NCI-H1417 (cell line): ENCODE data around the gene EFCAB11.

Experiments
- DNase-seq, 3 experiments: peaks; one replicate each; lab custom pipeline; 2025; lab: John Stamatoyannopoulos, UW

The EFCAB11 gene

DNA sequence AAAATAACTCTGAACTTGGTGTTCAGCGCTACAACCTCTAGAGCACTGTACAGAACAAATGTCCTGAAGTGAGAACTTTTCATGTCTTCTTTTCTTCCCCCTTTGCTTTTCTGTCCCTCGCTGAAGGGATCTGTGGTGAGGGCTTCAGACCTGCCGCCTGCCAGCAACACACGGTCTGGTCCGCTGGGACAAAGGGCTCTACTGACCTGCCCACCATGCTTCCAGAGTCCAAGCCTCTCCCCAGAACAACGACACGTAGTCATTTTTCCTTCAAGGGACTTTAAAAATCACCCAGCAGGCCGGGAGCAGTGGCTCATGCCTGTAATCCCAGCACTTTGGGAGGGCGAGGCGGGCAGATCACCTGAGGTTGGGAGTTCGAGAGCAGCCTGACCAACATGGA is 140.4 kb downstream of the EFCAB11 start:
- DNase-seq, result no peak

DNA sequence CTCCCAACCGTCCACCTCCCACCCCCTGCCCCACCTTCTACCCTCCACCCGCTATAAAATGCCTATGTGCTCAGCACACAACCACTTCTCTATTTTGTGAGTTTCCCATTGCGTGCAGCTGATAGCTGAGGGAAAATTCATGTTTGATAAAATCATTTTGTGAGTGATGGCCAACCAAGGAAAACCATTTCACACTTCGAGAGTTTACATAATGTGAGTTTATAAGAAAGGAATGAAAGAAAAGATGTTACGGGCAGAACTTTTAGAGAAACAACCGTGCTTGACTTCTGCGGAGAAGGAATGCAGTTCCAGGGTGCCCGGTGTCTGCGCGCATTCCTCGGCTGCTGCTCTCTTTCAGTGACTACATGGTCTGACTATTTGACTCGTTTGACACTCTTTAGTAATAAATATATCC is 140.9 kb downstream of the EFCAB11 start:
- DNase-seq, result no peak

DNA sequence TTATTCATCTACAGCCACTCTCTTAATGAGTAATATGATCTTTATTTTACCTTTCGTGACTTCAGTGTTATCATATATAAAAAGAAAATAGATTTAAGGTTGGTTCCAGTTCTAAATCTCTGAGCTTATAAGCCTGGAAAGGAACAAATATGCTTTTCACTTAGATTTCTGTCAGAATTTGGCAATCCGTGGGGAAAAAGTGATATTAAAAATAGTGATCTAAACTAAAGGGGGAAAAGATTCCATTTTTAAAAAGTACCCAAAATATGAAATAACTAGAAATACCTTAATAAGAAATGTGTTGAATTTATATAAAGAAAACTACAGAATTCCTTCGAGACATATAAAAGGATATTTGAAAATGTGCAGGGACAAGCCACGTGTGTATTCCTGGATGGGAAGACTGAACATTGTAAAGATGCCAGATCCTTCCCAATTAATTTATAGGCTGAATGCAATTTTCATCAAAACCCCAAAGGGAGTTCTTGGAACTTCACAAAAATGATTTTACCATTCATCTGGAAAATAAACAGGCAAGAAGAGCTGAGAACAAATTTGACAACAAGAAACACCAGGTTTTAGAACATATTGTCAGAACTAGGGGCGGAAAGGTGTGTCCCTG is 142.5 kb downstream of the EFCAB11 start:
- no peak for DNase-seq

DNA sequence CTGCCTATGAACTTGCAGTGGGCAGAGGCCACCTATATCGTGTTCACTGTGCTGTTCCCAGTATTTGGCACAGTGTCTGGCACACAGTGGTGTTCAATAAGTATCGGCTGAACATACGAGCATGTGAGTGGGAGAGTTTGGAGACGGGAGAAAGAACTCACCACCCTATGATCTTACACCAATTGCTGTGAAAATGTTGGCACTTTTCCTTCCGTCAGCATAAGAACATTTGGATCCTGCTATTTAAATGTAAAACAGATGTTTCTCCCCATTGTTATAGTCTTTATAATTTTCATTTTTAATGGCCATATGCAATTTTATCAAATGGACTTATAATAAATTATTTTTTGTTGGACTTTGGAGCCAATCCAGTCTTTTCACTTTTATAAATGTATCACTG is 144.4 kb downstream of the EFCAB11 start:
- no peak for DNase-seq

DNA sequence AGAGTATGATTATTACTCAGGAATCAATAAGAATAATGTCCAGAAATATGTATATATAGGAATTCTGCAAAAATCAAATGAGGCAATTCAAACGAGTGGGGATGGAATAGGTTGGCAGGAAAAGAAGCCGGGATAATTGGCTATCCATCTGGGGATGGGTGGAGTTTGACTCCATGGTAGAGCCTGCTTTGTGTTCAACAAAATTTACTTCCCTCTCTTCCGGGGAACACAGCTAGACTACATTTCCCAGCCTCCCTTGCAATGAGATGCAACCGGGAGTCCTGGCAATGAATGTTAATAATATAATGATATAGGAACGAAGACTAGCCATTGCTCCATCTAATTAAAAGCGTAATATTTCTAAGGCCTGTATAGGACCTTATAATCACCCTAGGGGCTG is 146.6 kb downstream of the EFCAB11 start:
- DNase-seq, result peak in 1 of 3 experiments; percentile 8

DNA sequence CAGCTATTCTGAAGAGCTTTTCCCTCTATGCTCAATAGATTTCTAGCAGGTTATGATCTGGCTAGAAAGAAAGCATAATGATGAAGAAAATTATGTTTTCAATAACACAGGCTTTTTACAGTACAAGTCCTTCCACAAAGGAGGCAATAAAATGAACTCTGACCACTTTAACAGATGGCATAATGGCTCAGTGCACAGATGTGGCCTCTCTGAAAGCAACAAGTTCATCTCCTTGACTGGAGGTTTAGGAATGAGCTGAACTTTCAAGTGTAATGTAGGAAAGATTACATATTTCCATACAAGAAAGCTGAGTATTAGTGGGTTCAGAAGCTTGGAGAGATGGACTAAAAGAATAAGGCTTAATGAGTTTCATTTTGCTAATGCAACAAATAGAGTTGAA is 147.4 kb downstream of the EFCAB11 start:
- peak in 1 of 3 experiments; percentile 30 for DNase-seq

DNA sequence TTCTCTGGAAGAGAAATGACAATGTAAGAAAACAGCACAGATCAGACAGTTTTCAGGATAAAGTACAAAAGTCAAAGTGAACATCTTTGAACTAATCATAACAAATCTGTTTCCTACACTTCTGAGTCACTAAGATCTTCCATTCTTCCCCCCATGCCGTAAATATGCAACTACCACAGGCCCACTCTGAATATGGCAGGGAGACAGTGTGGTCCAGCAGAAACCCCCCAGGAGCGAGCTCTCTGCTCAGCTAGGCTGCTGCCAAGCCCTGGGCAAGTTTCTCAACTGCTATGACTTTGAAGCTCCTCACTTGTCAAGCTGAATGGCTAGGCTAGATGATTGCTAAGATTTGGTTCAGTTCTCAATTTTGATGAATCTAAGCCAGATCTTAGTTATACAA is 148.1 kb downstream of the EFCAB11 start:
- no peak for DNase-seq

DNA sequence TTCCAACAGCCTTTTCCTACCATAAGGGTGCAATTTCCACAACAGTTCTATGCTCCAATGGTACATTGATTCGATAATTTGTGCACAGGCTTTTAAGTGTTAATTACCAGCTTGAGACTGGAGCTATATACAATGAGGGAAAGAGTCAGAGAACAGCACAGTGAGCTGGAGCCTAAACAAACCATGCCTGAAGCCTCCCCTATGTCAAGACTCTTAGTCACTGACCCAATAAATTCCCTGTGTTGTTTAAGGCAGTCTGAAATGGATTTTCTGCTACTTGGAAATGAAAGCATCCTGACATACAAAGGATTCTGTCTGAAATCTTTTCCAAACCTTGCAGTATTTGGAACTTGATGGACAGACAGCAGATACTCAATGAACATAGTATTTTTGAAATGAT is 149.0 kb downstream of the EFCAB11 start:
- peak in 1 of 3 experiments; percentile 17 for DNase-seq

DNA sequence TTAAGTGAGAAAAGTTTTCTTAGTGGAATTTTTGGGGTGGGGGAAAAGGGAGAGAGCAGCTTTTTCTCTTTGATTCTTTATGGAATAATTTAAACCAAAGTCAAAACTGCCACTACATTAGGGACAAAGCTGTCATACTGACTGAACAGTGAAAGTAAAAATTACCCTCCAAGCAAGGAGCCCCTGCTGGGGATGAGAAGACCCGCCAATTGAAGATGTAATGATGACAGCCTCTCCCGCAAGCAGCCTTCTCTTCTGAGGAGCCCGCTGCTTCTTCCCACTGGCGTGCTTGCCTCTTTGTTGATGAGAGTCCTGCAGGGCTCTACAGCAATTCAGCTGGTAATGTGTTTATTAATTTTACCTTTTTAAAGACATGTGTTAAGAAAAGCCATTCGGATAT is 151.0 kb downstream of the EFCAB11 start:
- no peak for DNase-seq

DNA sequence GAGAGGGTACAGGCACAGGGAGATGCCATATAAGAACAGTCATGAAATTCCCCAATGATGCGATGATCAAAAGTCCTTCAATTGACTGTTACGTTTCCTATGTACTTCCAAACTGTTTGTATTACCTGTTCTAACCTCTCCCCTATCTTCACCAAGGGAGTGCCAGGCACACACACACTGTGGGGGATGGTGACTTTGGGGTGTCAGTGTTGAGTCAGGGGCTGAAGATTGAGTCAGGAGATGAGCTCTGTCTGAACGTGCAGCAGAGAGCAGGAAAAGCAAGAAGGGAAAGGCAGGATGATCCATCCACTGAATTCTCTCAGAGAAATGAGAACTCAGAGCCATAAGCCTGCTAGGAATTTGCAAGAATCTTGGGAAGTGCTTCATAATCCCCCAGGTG is 153.4 kb downstream of the EFCAB11 start:
- no peak for DNase-seq

DNA sequence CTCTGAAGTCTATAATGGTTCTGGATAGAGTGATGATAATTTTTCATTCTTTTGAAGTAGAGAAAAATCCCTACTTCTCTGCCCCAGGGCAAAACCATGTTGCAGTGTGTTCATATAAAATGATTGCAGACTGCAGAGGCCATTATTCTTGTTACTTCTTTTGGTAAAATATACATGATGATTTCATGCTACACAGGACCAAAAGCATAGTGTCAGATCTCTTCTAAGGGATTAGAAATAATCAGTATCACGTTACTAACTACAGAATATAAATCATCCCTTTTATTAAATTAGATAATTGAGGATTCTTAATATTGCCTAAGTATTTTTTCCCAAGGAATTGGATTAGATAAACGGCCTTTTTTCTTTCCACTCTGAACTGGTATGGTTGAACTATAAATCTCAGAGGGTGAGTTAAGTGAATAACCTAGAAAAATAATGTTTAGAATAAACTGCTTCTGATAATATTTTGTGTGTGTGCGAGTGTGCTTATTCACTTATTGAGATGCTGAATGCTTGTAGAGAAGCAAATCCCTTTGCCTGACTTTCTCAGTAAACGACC is 156.2 kb downstream of the EFCAB11 start:
- DNase-seq, result no peak

DNA sequence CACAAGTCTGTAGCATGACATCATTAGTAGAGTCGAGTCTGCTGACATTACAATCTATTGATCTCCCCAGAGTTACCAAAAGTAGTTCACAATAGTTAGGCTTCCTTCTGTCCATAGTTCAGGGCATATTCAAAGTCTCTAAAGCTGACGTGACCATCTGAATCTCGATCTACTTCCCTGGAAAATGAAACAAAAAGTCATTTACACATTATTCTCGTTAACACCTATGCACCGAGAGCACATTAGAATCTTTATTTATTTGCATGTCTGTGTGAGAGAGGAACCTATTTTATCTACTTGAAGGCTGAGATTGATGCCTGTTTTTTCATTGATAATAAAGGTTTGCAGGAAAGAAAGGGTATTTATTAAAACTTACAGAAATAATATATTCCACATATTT is 157.4 kb downstream of the EFCAB11 start:
- DNase-seq, result no peak

DNA sequence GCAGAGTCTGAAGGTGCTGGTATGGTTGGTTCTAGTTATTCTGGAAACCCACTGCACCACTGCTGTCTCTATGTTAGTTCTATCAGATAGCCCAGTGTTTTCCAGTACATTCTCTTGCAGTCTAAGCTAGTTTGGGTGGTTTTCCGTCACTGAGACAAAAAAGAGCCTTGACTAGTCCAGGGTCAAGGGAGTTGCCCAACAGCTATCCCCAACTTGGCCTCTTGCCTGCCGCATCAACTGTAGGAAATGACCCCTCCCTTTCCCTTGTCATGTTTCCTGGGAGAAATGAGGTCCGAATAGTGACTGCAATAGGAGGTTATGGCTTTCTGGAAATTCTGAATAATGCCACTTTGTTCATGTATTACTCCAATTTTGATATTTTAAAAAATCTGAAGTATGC is 160.4 kb downstream of the EFCAB11 start:
- no peak for DNase-seq

DNA sequence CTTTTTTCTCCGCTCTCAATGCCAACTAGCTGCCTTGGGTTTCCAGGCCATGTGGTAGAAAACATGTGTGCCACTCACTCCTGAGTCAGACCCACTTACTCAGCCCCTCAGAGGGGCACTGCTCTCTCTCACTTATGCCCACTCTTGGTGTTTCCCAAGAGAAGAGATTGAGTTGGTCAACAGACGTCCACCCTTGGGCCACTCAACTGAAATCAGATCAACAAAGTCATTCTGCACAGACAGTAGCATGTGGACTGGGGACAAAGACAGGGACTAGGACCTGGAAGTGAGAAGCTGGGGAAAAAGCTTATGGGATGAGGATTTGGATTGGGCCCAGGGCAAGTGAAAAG is 161.2 kb downstream of the EFCAB11 start:
- DNase-seq, result no peak

DNA sequence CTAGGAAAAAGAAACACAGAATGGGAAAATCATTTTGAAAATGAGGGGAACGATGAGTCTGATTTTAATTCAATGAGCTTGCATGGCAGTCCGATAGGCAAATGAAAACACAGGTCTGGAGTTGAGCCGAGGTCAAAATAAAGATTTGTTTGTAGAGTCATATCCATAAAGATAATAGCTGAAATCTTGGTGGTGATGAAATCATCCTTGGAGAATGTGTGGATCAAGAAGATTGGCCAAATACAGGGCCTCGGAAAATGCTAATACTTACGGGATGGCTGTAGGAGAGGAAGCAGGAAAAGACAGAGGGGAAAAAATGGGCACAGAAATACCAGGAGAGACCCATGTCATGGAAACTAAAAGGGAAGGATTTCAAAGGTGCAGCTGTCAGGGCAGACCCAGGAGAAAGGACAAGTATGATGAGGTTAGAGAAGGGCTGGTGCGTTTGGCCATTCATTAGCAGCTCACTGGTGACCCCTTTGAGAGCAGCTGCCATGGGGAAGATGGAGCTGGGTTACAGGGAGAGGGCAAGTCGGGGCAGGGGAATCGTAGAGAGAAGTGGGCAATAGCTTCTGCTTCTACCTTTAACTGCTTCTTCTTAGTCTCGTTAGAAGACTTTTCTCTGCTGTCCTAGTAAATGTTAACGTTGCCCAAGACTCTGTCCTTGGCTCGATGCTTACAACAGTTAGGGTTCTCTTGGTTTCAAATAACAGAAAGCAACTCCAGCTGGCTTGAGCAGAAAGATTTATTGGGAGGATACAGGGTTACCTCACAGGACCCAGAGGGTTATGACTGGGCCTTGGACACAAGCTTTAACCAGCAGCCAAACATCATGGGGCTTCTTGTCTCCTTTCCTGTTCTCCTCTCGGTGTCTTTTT is 161.8 kb downstream of the EFCAB11 start:
- DNase-seq, result no peak

DNA sequence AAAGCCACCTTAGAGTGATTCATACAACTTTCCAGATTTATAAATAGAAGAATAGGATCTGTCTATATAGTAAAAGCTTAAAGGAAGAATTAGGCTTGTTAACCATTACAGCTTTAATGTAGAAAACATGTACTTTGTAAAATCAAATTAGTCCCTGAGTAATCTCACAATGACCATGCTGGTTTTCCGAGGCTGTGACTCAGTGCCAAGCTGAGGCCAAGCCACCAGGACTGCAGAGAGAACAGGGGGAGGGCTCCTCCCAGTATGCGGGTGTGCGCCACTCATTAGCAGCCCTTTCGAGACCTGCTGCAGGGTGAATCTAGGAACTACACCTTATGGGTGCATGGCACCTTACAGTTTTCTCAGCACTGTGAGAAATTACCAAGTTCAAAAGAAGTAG is 167.0 kb downstream of the EFCAB11 start:
- DNase-seq, result no peak

DNA sequence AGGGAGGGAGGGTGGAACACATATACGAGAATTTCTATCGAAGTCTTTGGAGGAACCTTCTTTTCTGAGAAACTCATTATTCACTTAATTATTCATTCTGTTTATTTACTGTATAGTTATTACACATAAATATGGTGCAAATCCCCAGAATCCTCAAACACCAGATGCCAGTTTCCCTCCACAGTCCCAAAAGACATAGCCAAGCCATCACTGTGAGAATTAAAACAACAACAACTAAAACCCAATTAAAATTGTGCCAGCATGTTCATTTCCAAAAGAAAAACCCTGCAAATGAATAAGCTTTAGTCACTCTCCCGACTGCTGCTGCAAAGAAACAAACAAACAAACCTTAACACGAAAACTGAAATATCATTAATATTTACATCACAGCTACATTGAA is 173.5 kb downstream of the EFCAB11 start:
- DNase-seq, result no peak

DNA sequence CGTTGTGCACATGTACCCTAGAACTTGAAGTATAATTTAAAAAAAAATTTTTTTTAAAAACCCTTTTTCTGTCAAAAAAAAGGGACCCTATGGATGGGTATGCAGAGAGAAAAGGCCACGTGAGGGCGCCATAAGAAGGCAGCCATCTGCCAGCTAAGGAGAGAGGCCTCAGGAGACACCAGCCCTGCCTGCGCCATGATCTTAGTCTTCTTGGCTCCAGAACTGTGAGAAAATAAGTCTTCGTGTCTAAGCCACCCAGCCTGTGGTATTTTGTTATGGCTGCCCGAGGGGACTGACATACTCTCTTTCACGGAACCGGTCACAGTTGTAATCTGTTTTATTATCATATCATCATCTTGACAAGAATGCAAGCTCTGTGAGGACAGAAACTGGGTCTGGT is 174.8 kb downstream of the EFCAB11 start:
- DNase-seq, result no peak

DNA sequence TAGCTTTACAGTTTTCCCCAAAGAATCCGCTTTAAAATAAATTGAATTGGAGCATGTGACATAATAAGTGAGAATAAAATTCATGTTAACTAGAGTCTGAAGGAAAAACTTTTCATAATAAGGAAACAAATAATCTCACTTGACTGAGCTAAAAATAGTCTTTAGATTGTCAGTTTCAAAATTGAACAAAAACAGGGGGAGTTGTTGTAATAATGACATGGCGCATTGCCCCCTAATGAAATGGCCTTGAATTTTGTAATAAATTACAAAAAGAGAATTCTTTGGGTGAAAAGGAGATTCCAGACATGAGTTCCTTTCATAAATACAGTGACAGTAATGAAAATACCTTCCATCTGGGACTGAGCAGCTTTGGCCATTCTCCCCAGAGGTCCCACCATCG is 178.6 kb downstream of the EFCAB11 start:
- no peak for DNase-seq

DNA sequence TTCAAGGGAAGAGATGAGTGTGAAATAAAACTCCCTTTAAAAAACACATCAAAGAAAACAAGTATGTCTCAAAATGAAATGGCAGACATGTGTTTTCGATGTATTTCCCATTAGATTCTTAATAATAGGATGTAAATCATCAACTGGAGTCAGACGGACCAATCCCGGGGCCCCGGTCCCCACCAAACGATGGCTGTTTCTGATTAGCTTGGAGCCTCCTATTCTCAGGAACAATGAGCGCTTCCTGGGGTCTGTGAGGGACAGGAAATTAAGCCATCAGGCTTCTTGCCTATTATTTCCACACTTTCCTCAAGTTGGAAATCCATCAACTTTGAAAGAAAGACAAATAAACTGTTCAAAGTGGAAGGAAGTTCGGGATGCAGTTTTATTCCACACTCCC is 179.4 kb downstream of the EFCAB11 start:
- no peak for DNase-seq

DNA sequence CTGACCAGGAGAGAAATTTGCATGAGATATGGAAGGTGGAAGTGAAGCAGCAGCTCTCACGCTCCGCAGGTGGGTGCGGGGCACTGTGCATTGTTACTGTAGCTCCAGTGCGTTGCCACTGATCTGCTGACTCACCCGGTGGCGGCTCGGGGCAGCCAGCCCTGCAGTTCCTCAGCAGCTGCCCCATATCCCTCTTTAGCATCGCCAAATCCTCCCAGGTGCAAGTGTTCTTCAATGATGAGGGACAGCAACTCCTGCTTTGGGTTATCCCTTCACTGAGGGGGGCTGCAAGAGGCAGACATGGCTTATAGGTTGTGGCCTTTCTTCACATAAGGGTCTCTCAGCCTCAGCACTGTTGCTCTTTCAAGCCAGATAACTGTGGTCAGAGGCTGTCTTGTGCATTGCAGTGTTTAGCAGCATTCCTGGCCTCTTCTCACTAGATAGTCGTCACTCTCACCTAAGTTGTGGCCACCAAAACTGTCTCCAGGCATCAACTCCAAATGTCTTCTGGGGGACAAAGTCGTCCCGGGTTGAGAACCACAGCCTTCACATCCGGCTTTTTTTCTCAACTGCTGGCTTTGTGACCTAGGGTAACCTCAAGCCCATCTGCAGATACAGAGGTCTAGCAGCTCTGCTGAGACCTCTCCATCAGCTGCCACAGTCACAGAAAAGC is 180.8 kb downstream of the EFCAB11 start:
- peak in 1 of 3 experiments; percentile 22 for DNase-seq

DNA sequence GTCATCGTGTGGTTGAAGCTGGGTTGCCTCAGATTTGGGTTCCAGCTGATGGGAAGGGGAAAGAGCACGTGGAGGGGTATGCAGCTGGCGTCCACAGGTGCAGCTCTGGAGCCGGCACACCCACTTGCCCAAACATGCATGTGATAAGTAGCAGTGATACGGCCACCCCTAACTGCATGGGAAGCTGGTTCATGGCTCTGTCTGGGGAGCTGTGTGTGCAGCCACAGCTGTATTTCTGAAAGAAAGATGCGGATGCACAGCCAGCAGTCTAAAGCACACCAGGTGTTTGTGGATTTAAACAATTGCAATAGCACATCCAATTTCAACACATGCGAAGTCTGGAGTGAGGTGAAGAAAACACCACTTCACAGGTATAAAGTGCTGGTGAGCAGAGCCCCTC is 181.4 kb downstream of the EFCAB11 start:
- DNase-seq, result no peak

DNA sequence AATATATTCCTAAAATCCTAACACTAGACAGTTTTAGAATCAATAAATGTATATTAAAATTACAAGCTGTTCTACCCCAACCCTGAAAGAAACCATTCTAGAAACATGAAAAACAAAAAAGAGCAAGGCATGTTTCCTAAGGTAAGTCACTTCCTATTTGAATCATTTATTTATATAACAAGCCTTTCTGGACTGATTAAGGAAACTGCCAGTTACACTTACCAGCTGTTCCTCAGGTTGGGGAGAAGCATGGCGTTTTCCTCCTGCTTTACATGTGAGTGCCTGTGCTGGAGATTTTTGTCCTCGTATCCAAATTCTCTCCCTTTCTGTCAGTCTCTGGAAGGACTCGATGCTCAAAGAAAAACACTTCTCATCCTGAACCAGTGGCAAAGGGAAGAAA is 183.3 kb downstream of the EFCAB11 start:
- DNase-seq, result peak in 1 of 3 experiments; percentile 13
